IMR-90 (cell line): ENCODE measurements around the gene RFX2. TPM values are rescaled to one million over a fixed set of nuclear protein-coding genes. Genes with fewer than 3 reads are reported as not detected.
"Not testable (repeated sequence)": the region's sequence is repeated elsewhere in the genome, so short reads cannot be mapped to it uniquely, and the experiment has no call there.

Experiments
- ATAC-seq: fragments of 200-7000 bp; cut with Tn5 transposase; 2 replicates; pipeline ENCODE4 v1.9.1; 2020; ENCODE audit warnings: low read depth, mild to moderate bottlenecking, moderate library complexity
- BruUV-seq: library from RNA; stranded (reverse); fragments of 400-500 nt; replicated peaks from 2 replicates; lab custom pipeline; 2021; lab: Mats Ljungman, UMichigan
- CTCF ChIA-PET: fragments of 300-600 bp; formaldehyde crosslinking; extraction: SDS; loops from one replicate; lab custom pipeline; 2021; ENCODE audit warnings: antibody characterized with exemption; lab: Yijun Ruan, JAX
- POLR2A ChIA-PET: fragments of 300-600 bp; sonication (Branson Sonifier 250); formaldehyde crosslinking; loops from one replicate; lab custom pipeline; 2022; ENCODE audit warnings: antibody characterized with exemption; ENCODE audit not compliant: unreplicated experiment; lab: Charles Lee
- DNase-seq: peaks from one replicate; pipeline ENCODE4 v3.0.0; 2013
- H2AFZ ChIP-seq: replicated peaks from 2 replicates; pipeline ENCODE3; 2013; ENCODE audit warnings: low read length, mild to moderate bottlenecking; ENCODE audit not compliant: poor library complexity
- H2AK5ac ChIP-seq: 2 replicates; pipeline ENCODE4 v1.6.1; 2013; ENCODE audit warnings: low read depth, low read length, inconsistent platforms
- H2AK9ac ChIP-seq: replicated peaks from 2 replicates; pipeline ENCODE3; 2013; ENCODE audit warnings: mild to moderate bottlenecking, low read depth, low read length, moderate library complexity; ENCODE audit not compliant: poor library complexity
- H2BK120ac ChIP-seq: 2 replicates; pipeline ENCODE4 v1.6.1; 2013; ENCODE audit warnings: low read depth, low read length, inconsistent platforms
- H2BK15ac ChIP-seq: 3 replicates; pipeline ENCODE4 v1.6.1; 2013; ENCODE audit warnings: low read depth, low read length, inconsistent platforms
- H2BK20ac ChIP-seq: 2 replicates; pipeline ENCODE4 v1.6.1; 2013; ENCODE audit warnings: low read depth, mild to moderate bottlenecking, inconsistent platforms, low read length, moderate library complexity
- H2BK5ac ChIP-seq: 2 replicates; pipeline ENCODE4 v1.6.1; 2013; ENCODE audit warnings: mild to moderate bottlenecking, low read depth, low read length, inconsistent platforms; ENCODE audit not compliant: poor library complexity, severe bottlenecking
- H3K14ac ChIP-seq: replicated peaks from 2 replicates; pipeline ENCODE4 v1.6.1; 2013; ENCODE audit warnings: low read depth, low read length, inconsistent platforms
- H3K18ac ChIP-seq: 2 replicates; pipeline ENCODE4 v1.6.1; 2013; ENCODE audit warnings: low read depth, low read length, control low read depth
- H3K23ac ChIP-seq: 2 replicates; pipeline ENCODE4 v1.6.1; 2013; ENCODE audit warnings: low read depth, low read length, inconsistent platforms
- H3K27ac ChIP-seq: 2 replicates; pipeline ENCODE4 v1.5.1; 2013; ENCODE audit warnings: mild to moderate bottlenecking, control low read depth, low read length; ENCODE audit not compliant: insufficient read depth
- H3K27me3 ChIP-seq: 2 replicates; pipeline ENCODE4 v1.6.1; 2013; ENCODE audit warnings: low read length; ENCODE audit not compliant: control insufficient read depth, insufficient read depth
- H3K36me3 ChIP-seq: 2 replicates; pipeline ENCODE4 v1.6.1; 2013; ENCODE audit warnings: low read length, mixed read lengths; ENCODE audit not compliant: control insufficient read depth, insufficient read depth
- H3K4ac ChIP-seq: 2 replicates; pipeline ENCODE4 v1.6.1; 2013; ENCODE audit warnings: low read depth, low read length, inconsistent platforms
- H3K4me1 ChIP-seq: 2 replicates; pipeline ENCODE4 v1.6.1; 2013; ENCODE audit warnings: low read length, mixed read lengths; ENCODE audit not compliant: control insufficient read depth, insufficient read depth
- H3K4me2 ChIP-seq: 2 replicates; pipeline ENCODE4 v1.6.1; 2013; ENCODE audit warnings: low read depth, mild to moderate bottlenecking, control low read depth, low read length, moderate library complexity
- H3K4me3 ChIP-seq: 2 replicates; pipeline ENCODE4 v1.5.1; 2013; ENCODE audit warnings: low read depth, mild to moderate bottlenecking, control low read depth, low read length, moderate library complexity; ENCODE audit not compliant: insufficient read depth
- H3K56ac ChIP-seq: 2 replicates; pipeline ENCODE4 v1.6.1; 2013; ENCODE audit warnings: low read length, inconsistent platforms; ENCODE audit not compliant: insufficient read depth; ENCODE audit errors: extremely low read depth
- H3K79me1 ChIP-seq, 2 experiments: 2 replicates each; pipeline ENCODE4 v1.6.1; 2013; ENCODE audit warnings: low read length in 2 of 2, inconsistent platforms in 1 of 2, low read depth in 1 of 2
- H3K9ac ChIP-seq: 2 replicates; pipeline ENCODE4 v1.6.1; 2013; ENCODE audit warnings: low read depth, low read length, control low read depth
- H3K9me1 ChIP-seq: 2 replicates; pipeline ENCODE4 v1.6.1; 2013; ENCODE audit warnings: low read length, inconsistent platforms; ENCODE audit not compliant: insufficient read depth
- H3K9me3 ChIP-seq: 2 replicates; pipeline ENCODE4 v1.6.1; 2013; ENCODE audit warnings: low read length; ENCODE audit not compliant: control insufficient read depth, insufficient read depth
- H4K20me1 ChIP-seq: 2 replicates; pipeline ENCODE4 v1.6.1; 2013; ENCODE audit warnings: low read length, inconsistent platforms; ENCODE audit not compliant: insufficient read depth
- H4K5ac ChIP-seq: 2 replicates; pipeline ENCODE4 v1.6.1; 2013; ENCODE audit warnings: mild to moderate bottlenecking, low read depth, low read length, control low read depth
- H4K8ac ChIP-seq, 2 experiments: 2 replicates each; pipeline ENCODE4 v1.6.1; 2013; ENCODE audit warnings: low read depth in 2 of 2, low read length in 2 of 2, control low read depth in 1 of 2, inconsistent platforms in 1 of 2
- H4K91ac ChIP-seq: 2 replicates; pipeline ENCODE4 v1.6.1; 2013; ENCODE audit warnings: low read depth, low read length, inconsistent platforms; ENCODE audit not compliant: insufficient read depth
- MAFK ChIP-seq: IDR thresholded peaks from 2 replicates; pipeline ENCODE4 v1.6.1; 2012; ENCODE audit warnings: low read depth, low read length, improper control_type of control experiment
- MAZ ChIP-seq: IDR thresholded peaks from 2 replicates; pipeline ENCODE4 v1.6.1; 2012; ENCODE audit warnings: low read depth, mild to moderate bottlenecking, low read length, improper control_type of control experiment, moderate library complexity, borderline replicate concordance
- WGBS, 2 experiments: methylation state at CpG; one replicate each; pipeline versions ENCODE4 v1.1.5 to v1.1.7; 2013; ENCODE audit warnings: missing lambda C conversion rate in 2 of 2; ENCODE audit not compliant: insufficient read length in 1 of 2; ENCODE audit errors: extremely low coverage in 2 of 2; 5-methylcytosine and 5-hydroxymethylcytosine counted together
- dilution Hi-C: fragments of 300-500 bp; cut with HindIII; formaldehyde crosslinking; loops from one replicate; pipeline ENCODE4 v1.14.3; 2018; ENCODE audit warnings: low sequenced_read_pairs; ENCODE audit not compliant: unreplicated experiment
- in situ Hi-C: fragments of 300-500 bp; cut with MboI; formaldehyde crosslinking; loops from 3 replicates; pipeline ENCODE4 v1.14.3; 2019; ENCODE audit warnings: low sequenced_read_pairs, inconsistent platforms, mixed read lengths
- intact Hi-C: fragments of 100-400 bp; cut with micrococcal nuclease; formaldehyde crosslinking; loops from 2 replicates; pipeline ENCODE4 v1.10.0; 2022
- polyA plus RNA-seq, 3 experiments: library from polyadenylated mRNA; depleted of rRNA; stranded (reverse); fragments of >200 nt; gene quantifications; 2 replicates each; pipeline ENCODE4 v1.2.3, GENCODE V29; 2012; ENCODE audit warnings: low replicate concordance in 1 of 3
- total RNA-seq: library from RNA; depleted of rRNA; stranded (reverse); fragments of >200 nt; gene quantifications from 2 replicates; pipeline ENCODE4 v1.2.3, GENCODE V29; 2012

The RFX2 gene
- total and polyA plus RNA-seq, 2 of the 4 experiments (the other 2 are of a cell fraction) = 2.2 to 4.9 TPM

DNA sequence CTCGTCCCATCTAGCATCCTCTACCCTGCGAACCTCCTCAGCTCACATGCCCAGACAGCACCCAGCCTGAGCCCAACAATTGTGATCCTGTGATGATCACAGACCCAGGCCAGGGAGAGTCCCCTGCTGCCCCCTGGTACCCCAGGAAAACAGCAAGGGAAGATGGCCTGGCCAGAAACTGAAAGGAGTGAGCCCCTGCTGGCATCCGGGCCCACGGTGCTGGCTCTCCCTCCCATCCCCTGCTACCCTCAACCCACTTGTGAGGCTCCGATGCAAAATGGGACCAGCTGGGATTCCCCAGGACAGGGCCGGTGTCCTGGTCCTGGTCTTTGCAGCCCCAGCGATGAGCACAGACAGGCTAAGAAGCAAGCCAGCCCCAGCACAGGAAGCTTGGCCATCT is 146.4 kb downstream of the RFX2 start:
- 89% methylated on average over 4 of the region's 7 CpGs; no CpG with 5 or more reads in 1 of the 2 experiments for WGBS, 2 experiments
- H4K91ac ChIP-seq = peak overlapping the region; percentile 75
- BruUV-seq = no TSS peak
- H3K4me3 ChIP-seq = no peak overlapping the region
- POLR2A ChIA-PET = no interaction called here
- no peak overlapping the region for H2AFZ ChIP-seq
- H2BK5ac ChIP-seq = peak overlapping the region; percentile 45
- peak overlapping the region; percentile 39 for H2AK9ac ChIP-seq
- CTCF ChIA-PET = no interaction called here
- ATAC-seq (no peak), DNase-seq (no peak)
- peak overlapping the region; percentile 42 for H3K27ac ChIP-seq
- peak overlapping the region; percentile 83 for H3K4ac ChIP-seq
- peaks cover 91% of the 10 kb centered on the region for H4K20me1 ChIP-seq
- no peak overlapping the region for H3K9ac ChIP-seq
- H3K4me2 ChIP-seq = no peak overlapping the region
- in situ Hi-C loops (no loop called here), dilution Hi-C loops (no loop called here), intact Hi-C loops (loop anchor here (10.0 kb wide), 1 partner anchor 159 kb away; the partner anchor contains the start of gene NRTN)
- no peak overlapping the region; the same call in 2 of the 3 replicates for H2BK15ac ChIP-seq
- H2AK5ac ChIP-seq = peak overlapping the region; percentile 97; the same call in 1 of the 2 replicates
- no peaks in the 10 kb centered on the region for H3K27me3 ChIP-seq
- H3K36me3 ChIP-seq = peaks cover 7% of the 10 kb centered on the region; the same call in 1 of the 2 replicates
- no peak overlapping the region for H3K14ac ChIP-seq
- H4K8ac ChIP-seq = peak overlapping the region in 1 of 2 experiments; percentile 17; a peak in 1 of 4 replicates
- H3K4me1 ChIP-seq = peaks cover 62% of the 10 kb centered on the region
- H3K23ac ChIP-seq = peak overlapping the region; percentile 54; the same call in 1 of the 2 replicates
- peak overlapping the region; percentile 61; the same call in 1 of the 2 replicates for H2BK20ac ChIP-seq
- TF ChIP-seq MAFK (no peak), MAZ (no peak)
- peak overlapping the region; percentile 23; the same call in 1 of the 2 replicates for H2BK120ac ChIP-seq
- H4K5ac ChIP-seq = peak overlapping the region; percentile 31; the same call in 1 of the 2 replicates
- H3K56ac ChIP-seq = no peak overlapping the region
- peaks cover 37 to 94% of the 10 kb centered on the region in 2 experiments for H3K79me1 ChIP-seq
- H3K9me1 ChIP-seq = peaks cover 76% of the 10 kb centered on the region
- H3K18ac ChIP-seq = peak overlapping the region; percentile 22; the same call in 1 of the 2 replicates
- no peaks in the 10 kb centered on the region for H3K9me3 ChIP-seq

GRCh38 chr19:5963259-5963658 is 147.0 kb downstream of the RFX2 start:
- H4K8ac ChIP-seq = peak overlapping the region in 1 of 2 experiments; percentile 17; a peak in 1 of 4 replicates
- H2AK9ac ChIP-seq, H2AFZ ChIP-seq, H3K9ac ChIP-seq, H3K14ac ChIP-seq, CTCF ChIA-PET, H3K56ac ChIP-seq, H3K4me3 ChIP-seq, H3K9me3 ChIP-seq, H3K36me3 ChIP-seq, H2BK15ac ChIP-seq, H3K4me2 ChIP-seq, dilution Hi-C loops, ATAC-seq, BruUV-seq, H4K91ac ChIP-seq, H3K18ac ChIP-seq, in situ Hi-C loops, H3K27me3 ChIP-seq, POLR2A ChIA-PET, DNase-seq: not testable (repeated sequence)
- WGBS, 2 experiments = 100% methylated on average over 2 of the region's 6 CpGs; no CpG with 5 or more reads in 1 of the 2 experiments
- H2BK120ac ChIP-seq = peak overlapping the region; percentile 23
- peaks cover 91% of the 10 kb centered on the region for H4K20me1 ChIP-seq
- peak overlapping the region; percentile 45 for H2BK5ac ChIP-seq
- H2AK5ac ChIP-seq = peak overlapping the region; percentile 97; the same call in 1 of the 2 replicates
- H3K27ac ChIP-seq = peak overlapping the region; percentile 42; the same call in 1 of the 2 replicates
- H3K9me1 ChIP-seq = peaks cover 70% of the 10 kb centered on the region
- intact Hi-C loops = loop anchor here (10.0 kb wide), 1 partner anchor 158 kb away; the partner anchor contains the start of gene NRTN
- H4K5ac ChIP-seq = peak overlapping the region; percentile 31; the same call in 1 of the 2 replicates
- H3K4me1 ChIP-seq = peaks cover 56% of the 10 kb centered on the region
- H3K23ac ChIP-seq = peak overlapping the region; percentile 54; the same call in 1 of the 2 replicates
- peak overlapping the region; percentile 56; the same call in 1 of the 2 replicates for H2BK20ac ChIP-seq
- peaks cover 38 to 94% of the 10 kb centered on the region in 2 experiments for H3K79me1 ChIP-seq
- H3K4ac ChIP-seq = peak overlapping the region; percentile 96; the same call in 1 of the 2 replicates
